H1 (cell line): ENCODE results near the gene TEX2.

Experiments used
- CTCF ChIP-seq, 3 experiments: IDR thresholded peaks; 1 replicate in 2 of 3; 2 replicates in 1 of 3; pipeline versions ENCODE4 v1.5.1 to v1.6.1; 2011; ENCODE audit warnings: low read length in 3 of 3, mild to moderate bottlenecking in 3 of 3, inconsistent platforms in 2 of 3, low read depth in 1 of 3, moderate library complexity in 1 of 3; ENCODE audit not compliant: insufficient read depth in 1 of 3; ENCODE audit errors: control extremely low read depth in 1 of 3
- EP300 ChIP-seq, 2 experiments: IDR thresholded peaks; 1 replicate in 1 of 2; 2 replicates in 1 of 2; pipeline ENCODE4 v1.6.1; 2011 to 2012; ENCODE audit warnings: low read depth in 2 of 2, low read length in 2 of 2, mild to moderate bottlenecking in 2 of 2, borderline replicate concordance in 1 of 2, inconsistent platforms in 1 of 2, moderate library complexity in 1 of 2
- EZH2 ChIP-seq: fragments of 200-600 bp; sonication (generic); IDR thresholded peaks from 2 replicates; pipeline ENCODE4 v1.7.1; 2012; ENCODE audit warnings: low read depth, mild to moderate bottlenecking, moderate library complexity, low read length, inconsistent platforms; ENCODE audit not compliant: severe bottlenecking
- KDM4A ChIP-seq: IDR thresholded peaks from one replicate; pipeline ENCODE4 v1.7.1; 2012; ENCODE audit warnings: low read depth, mild to moderate bottlenecking, moderate library complexity, low read length, inconsistent platforms; ENCODE audit not compliant: severe bottlenecking
- POLR2A ChIP-seq, 2 experiments: IDR thresholded peaks; 1 replicate in 1 of 2; 2 replicates in 1 of 2; pipeline ENCODE4 v1.6.1; 2011; ENCODE audit warnings: low read depth in 2 of 2, low read length in 2 of 2, mild to moderate bottlenecking in 2 of 2; ENCODE audit errors: control extremely low read depth in 1 of 2

GRCh38 chr17:64099543-64099942, 163.5 kb downstream of the TEX2 start:
- TF ChIP-seq EP300 (IDR thresholded peaks at IDR 0.05; ENCODE audit: borderline replicate concordance in 1 of 2, low read depth in 2 of 2, low read length in 2 of 2) (no peak), EZH2 (no peak), KDM4A (no peak), CTCF (IDR thresholded peaks at IDR 0.05; ENCODE audit: control extremely low read depth in 1 of 3, insufficient read depth in 1 of 3, low read depth in 1 of 3, low read length in 3 of 3) (no peak), POLR2A (IDR thresholded peaks at IDR 0.05; ENCODE audit: control extremely low read depth in 1 of 2, low read depth in 2 of 2, low read length in 2 of 2) (no peak)
